ENCODE data around the gene POLD3.

- TF ChIP-seq POLR2AphosphoS5 (IDR thresholded peaks at IDR 0.05), result no peak
- TF ChIP-seq CTCF (IDR thresholded peaks at IDR 0.05), result no peak
Observed at GRCh38 chr11:74663315-74663714, 70.9 kb downstream of the POLD3 start.

Data from stomach (tissue), 4 donors.